Activated T-cell treated with anti-CD3 and anti-CD28 coated beads for 4 hours (primary cell): Measurements from ENCODE around the gene KIF17.

Source experiments
- DNase-seq: peaks from one replicate; pipeline ENCODE4 v3.0.0-alpha.2; 2020

The KIF17 gene

DNA sequence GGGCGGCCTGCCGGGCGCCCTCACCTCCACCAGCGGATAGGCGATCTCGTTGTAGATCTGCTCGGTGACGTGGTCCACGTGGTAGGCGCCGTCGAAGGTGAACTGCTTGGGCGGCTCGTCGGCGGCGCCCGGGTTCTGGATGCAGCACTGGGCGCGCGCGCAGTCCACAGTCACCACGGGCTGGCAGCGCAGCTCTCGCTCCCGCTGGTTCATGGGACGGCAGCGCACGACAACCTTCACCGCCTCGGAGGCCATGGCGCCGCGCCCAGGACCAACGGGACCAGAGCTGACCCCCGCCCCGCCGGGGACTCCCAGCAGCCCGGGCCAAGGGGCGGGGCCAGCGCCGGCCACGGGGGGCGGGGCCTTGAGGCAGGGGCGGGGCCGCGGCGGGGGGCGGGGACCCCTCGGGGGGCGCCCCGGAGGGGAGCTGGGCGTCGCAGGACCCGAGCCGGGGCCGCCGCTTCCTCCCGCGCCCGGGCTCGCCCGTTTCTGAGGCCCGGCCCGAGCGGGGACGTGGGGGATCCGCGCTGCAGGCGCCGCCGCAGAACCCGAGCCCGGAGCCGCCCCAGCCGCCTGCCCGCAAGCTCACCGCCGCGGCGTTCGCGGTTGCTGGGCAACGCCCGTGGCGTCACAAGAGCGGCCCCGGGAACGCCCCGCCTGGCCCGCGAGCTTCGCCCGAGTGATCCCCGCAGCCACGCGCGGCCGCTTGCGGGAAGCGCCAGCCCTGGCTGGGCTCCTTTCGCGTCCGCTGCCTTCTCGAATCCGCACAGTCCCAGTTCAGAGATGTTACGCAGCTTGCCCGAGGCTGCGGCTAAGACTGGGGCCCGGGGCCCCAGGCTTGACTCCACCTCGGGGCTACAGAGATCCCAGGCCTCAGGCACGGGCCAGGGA, at the start of gene KIF17:
KIF17 (minus strand) TSS at position 556 of the 891 bp plus-strand sequence; CDS start at position 255, 301 bp downstream.
- DNase-seq = peak; percentile 45

DNA sequence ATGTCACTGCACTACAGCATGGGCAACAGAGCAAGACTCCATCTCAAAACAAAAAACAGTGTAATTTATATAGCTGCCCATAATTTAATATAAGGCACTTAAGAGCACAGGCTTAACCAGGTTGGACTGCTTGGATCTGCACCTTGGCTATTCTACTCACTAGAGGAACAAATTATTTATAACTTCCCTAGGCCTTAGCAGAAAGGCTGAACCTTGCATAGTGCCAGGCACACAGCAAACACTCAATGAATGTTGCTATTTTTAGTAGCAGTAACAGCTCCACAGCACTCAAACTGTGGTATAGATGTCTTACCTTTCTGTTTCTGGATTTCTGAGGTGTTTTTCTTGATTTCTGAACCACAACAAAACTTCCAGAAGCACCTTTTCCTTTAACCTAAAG, 49.5 kb upstream of the KIF17 start:
- no peak for DNase-seq

DNA sequence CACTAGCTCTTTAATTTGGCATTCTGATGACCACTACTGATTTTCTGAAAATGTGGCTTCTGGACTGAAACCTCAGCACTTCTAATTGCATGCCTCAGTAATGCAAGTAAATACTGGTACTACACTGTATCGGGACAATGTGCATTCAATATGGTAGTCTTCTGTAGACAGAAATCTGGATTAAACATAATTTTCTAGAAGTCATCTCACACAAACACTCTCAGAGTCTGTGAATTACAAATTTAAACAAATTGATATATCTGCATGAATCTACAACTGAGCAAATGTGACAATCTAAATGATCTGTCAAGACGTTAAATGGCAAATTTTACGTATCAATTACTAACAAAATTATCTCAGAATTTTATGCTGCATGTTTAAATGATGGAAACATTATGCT, 45.6 kb upstream of the KIF17 start:
- DNase-seq = no peak

DNA sequence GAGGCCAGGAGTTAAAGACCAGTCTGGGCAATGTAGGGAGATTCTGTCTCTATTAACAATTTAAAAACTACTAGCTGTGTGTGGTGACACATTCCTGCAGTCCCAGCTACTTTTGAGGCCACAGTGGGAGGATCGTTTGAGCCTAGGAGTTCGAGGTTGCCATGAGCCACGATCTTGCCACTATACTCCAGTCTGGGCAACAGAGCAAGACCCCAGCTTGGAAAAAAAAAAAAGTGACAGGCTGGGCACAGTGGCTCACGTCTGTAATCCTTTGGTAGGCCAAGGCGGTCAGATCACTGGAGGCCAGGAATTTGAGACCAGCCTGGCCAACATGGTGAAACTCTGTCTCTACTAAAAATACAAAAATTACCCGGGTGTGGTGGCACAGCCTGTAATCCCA, 42.5 kb upstream of the KIF17 start:
- no peak for DNase-seq

DNA sequence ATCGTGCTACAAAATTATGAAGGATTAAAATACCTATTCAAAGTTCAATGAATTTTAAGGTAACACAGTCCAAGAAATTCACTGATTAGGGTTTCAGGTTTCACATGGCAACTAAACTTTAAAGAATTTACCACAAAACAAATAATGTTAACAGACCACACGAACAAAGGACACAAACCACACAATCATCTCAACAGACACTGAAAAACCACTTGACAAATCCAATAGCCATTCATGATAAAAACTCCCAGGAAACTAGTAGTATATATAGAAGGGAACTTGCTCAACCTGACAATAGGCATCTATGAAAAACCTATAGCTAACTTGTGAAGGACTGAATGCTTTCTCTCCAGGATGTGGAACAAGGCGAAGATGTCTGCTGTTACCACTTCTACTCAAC, 35.8 kb upstream of the KIF17 start:
- no peak for DNase-seq

DNA sequence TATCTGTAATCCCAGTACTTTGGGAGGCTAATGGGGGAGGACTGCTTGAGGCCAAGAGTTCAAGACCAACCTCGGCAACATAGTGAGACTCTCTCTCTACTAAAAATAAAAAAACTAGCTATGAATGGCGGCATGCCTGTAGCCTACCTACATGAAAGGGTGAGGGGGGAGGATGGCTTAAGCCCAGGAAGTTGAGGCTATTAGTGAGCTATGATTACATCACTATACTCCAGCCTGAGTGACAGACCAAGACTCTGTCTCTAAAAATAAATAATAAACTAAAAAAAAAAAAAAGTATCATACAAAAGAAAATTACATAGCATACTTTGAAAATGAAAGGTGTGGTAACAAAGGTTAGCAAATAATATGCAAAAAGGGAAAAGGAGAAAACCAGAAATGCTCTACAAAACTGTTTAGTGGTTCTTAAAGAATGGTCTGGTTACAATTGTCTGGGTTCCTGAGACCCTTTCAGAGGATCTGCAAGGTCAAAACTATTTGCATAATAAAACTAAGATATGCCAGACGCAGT, 33.7 kb upstream of the KIF17 start:
- DNase-seq = no peak

DNA sequence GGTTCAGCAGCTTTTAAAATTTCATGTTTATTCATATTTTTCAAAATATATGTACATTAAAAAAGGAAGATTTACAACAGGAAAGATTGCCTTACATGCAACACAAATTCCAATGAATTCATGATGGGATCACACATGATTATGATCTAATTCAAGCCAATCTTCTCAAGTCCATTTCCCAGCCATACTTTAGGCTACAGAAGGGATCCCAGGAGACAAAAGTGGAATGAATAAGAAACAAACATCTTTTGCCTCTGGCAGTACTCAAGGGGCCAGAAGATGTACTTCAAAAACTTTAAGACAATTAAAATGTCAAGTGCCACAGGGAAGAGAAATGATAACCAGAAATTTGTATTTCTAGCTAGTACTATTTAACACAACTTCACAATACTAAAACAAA, 24.9 kb upstream of the KIF17 start:
- no peak for DNase-seq

DNA sequence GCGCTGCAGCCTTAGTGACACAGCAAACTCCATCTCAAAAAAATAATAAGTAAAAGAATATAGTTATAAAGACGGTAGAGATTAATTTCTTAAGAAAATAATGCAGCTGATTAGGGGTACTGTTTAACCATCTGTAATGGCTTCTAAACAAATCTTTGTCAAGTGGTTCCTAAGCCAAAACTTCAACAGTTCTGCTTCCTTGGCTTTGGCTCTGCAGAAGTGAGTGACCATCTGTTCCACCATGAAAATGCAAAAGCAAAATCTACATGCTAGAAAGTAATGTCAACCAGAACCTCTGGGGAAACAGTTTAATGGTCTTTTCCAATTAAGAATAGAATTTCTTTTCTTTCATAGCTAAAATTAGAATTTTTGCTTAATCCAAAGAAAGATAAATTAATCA, 23.0 kb upstream of the KIF17 start:
- DNase-seq = no peak

DNA sequence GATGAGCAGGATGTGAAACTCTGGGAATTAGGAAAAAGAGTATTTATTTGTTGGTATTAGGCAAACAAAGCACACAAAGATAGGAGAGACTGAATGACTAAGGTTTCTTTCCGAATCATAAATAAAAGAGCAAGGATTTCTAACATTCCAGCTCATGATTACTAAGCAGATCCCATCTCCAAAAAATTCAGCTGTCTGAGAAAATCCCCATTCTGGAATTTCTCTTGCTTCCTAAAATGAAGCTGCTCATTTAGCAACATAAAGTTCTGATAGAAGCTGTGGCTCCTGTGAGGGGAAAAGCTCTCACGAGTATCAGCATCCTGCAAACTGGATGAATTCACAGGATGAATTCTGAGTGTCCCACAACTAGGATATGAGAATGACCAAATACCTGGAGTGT, 21.4 kb upstream of the KIF17 start:
- no peak for DNase-seq

DNA sequence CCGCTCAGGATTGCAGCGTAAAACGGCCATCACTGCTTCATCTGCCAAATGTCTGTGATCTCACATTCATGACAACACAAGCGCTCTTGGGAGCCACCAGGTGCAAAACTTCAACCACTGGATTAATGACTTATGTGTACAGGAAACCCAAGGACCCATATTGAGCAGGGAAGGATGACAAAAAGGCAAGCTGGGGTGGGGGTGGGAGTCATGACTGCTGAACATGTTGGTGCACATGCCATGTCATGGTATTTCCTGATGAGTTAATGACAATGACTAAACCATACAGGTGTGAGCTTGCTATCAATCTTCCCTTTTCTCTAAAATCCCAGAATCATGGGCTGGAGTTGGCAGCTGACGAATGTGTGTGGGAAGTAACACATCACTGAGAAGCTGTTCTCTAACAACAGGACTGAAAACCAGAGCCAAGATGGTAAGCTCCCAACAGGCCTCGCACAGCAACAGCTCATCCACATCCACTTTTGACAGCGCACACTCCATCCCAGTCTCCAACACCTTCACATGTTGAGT, 17.8 kb upstream of the KIF17 start:
- no peak for DNase-seq

DNA sequence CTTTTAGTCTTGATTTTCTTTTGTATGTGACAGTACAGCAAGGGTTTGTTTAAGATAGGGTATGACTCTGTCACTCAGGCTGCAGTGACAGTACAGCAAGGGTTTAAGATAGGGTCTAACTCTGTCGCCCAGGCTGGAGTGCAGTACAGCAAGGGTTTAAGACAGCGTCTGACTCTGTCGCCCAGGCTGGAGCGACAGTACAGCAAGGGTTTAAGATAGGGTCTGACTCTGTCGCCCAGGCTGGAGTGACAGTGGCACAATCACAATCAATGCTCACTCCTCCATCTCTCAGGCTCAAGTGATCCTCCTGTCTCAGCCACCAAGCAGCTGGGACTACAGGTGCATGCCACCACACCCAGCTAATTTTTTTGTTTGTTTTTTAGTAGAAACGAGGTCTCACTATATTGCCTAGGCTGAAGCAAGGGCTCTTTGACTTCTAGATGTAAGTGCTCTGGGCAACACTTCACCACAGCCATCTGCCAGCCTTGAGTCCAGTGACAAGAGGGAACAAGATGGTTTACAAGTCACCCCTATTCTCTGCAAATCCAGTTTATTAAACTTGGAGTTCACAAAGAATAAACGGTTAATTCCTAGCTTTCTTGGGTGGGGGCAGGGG, 15.7 kb upstream of the KIF17 start:
- no peak for DNase-seq

DNA sequence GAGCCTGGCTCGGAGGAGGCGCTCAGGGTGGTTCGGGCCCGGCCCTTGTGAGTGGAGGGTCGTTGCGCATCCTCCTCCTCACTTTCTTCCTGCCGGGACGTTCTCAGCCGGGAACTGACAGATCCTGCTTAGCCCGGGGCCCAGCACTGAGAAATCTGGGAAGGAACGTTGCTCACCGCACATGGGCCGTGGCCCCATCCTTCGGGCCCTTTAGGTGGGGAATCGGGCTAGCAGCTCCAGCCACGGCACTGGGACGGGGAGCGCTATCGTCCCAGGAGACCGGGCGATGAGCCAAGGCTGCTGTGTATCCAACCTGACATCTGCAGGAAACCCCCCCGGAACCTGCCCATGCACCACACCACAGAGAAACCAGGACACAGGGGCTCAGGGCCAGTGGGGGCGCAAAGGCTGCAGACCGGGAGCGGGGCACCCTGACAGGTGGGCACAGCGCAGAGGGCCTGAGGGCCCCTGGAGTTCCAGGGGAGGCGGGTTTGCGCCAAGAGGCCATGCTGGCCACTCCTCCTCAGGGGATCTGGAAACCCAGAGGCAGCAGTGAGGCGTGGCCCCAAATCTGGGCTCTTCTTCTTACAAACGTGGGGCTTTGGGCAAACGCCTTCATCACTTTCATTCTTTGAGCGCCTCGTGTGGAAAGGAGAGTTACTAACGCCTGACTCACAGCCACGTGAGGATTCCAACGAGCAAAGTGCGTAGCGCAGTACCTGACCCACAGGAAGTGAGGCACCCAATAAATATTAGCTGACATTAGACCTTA, 15.0 kb upstream of the KIF17 start, which contains the start of gene SH2D5:
SH2D5 (minus strand) TSS at position 116 of the 772 bp plus-strand sequence. CDS start 4,659 bp downstream, outside the sequence.
- DNase-seq = peak; percentile 67

DNA sequence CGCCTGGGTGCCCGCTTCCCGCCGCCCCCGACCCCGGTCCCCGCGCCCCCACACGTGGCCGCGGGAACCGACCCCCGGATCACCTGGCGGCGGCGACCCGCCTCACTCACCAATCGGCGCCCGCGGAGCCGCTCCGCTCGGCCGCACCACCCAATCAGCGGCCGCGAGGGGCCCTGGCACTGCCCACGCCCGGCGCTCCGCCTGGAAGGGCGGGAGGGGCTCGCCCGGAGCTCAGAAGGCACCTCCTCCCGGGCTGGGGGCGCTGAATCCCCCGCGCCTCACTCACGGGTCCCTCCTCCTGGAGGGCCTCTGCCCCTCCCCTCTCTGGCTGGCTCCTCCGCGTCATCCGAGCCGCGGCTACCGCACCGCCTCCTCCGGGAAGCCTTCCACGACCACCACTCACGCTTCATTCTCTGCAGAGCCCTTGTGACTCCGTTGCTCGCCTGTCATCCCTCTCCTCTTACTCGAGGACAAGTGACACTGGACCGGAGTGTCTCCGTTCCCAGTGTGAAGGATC, 14.3 kb upstream of the KIF17 start:
- DNase-seq = peak; percentile 58

DNA sequence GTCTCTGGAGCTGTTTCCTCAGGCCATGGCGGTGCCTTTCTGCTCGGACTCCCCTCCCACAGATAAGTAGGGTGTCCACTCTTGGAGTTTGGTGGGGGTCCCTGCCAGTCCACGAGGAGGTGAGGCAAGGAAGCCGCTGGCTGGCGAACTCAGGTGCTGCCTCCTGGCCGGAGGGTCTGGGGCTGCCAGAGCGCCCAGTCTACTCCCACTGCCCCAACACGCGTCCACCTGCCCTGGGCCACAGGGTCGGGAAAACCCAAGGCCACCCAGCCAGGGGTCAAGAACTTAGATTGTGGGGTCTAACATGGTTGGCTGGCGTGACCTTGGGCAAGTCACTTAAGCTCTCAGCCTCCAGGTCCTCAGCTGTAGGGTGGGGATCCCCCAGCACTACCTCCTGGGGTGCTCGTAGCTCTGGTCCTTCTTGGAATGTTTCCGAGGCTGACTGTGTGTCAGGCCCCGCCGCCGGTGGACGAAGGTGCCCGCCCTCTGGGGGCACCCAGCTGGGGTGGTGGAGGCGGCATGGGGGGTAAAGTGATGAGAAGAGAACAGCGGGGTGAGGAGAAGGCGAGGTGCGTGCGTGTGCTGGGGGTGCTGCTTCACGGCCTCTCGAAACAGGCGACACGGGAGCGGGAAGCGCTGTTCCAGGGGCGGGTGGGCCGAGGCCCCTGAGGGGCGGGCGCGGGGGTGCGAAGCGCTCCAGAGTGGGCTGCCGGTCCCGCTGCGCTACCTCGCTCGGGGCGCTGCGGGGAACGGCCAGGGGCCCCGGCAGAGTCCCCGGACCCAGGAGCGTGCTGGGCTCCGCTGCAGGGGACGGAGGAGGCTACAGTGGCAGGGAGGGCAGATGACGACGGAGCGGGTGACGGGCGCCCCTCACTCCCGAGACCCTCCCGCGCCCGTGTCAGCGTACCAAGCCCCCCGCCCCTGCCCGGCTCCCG, 13.5 kb upstream of the KIF17 start:
- no peak for DNase-seq

DNA sequence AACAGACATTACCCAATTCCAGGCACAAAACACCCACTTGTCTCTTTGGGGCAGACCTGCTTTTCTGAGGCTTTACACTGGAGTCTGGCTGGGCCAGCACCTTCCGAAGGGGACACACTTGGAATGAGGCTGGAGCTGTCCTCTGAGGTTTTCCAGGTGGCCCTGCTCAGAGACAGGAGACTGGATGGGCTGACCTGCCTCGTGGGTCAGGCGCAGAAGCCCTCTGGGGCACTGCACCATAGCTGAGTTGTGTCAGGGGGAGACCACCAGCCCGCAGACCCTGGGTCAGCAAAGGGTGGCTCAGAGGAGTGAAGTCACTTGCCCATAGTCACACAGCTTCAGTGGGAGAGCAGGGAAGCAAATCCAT, 12.9 kb upstream of the KIF17 start:
- DNase-seq = no peak

DNA sequence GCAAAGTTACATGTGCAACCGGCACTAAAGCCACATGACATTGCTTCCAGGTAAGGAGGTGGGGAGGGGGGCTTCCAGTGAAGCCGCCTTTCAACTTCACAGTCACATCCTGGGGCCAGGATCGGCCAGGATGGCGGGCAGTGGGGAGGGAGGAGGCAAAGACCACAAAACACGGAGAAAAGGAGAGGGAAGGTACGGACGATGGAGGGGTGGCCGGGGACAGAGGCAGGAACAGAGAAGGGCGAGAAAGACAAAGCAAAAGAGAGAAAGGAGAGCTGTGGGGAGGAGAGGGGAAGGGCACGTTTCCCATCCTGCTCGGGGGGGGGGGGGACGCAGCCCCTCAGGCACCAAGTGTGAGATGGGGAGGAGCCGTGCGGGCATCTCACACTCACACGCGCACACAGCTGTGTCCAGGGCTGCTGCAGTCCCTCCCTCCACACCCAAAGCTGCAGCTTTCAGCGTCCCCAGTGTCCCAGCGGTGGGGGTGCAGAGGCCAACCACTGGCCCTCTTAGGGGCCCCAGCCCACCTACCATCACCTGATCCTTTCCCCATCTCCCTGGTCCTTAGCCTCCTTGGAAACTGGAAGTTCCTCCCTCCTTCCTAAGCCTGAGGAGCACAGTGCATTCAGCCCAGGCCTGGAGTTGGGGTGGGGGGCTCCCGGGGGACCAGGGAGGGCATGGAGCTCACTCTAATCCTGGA, 12.3 kb upstream of the KIF17 start:
- no peak for DNase-seq

DNA sequence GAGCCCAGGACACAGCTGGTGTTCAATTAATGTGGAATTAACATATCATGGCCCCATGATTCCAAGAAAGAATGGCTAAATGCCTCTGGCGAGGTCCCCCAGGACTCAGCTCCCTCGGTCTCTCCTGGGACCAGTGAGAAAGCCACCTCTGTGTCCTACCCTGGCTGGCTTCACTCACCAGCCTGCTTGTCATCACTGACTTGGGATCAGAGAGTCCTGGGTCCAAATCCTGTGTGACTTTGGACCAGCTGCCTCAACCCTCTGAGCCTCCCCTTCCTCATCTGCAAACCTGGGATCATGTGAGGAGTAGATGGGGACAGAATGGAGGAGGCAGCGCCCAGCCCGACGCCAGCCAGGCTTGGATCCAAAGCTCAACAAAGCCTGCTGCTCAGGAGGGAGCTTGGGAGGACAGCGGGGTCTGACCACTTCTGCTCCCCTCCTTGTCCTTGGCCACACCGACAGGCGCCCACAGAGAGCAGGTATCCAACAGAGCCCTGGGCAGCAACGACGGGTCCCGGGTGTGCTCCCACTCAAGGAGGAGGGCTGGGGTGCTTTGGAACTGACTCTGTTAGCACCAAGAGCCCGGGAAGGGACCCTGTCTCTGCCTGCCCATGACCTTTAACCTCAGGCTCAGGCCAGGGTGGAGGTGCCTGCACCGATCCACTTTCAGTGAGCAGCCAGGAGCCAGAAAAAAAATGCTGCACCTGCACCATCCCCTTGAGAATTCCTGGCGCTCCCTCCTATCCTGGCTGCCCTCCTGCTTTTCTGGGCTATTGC, 11.5 kb upstream of the KIF17 start:
- DNase-seq = no peak

DNA sequence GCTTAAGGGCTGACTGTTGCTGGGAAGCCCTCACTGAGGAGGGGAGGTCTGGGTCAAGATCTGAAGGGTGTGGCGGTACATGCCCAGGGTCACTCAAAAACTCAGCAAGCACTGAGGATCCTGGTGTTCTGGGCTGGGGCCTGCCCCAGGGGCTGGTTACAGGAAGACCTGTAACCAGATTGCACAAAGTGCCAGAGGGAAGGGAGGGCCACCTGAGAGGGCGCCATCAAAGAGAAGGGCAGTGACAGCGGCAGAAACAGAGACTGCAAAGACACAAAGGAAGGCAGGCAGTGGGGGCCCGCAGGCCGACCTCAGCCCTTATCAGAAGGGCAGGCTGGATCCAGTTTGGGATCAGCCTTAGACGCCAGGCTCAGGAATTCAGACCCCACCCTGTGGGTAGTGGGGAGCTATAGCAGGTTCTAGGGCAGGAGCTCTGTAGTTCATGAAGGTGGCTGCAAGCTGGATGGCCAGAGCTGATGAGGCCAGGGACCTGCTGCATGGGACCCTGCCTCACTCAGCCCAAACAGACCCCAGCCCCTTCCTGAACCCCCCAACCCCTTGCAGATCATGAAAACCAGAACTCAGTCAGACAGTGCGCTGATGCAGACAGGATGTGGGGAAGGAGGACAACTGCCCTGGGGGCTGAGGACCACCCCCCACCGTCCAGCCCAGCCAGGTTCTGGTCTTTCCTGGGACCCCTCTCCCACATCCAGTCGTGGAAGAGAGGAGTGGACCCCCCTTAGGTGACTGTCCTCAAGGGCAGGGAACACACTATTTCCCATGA, 10.8 kb upstream of the KIF17 start:
- no peak for DNase-seq

DNA sequence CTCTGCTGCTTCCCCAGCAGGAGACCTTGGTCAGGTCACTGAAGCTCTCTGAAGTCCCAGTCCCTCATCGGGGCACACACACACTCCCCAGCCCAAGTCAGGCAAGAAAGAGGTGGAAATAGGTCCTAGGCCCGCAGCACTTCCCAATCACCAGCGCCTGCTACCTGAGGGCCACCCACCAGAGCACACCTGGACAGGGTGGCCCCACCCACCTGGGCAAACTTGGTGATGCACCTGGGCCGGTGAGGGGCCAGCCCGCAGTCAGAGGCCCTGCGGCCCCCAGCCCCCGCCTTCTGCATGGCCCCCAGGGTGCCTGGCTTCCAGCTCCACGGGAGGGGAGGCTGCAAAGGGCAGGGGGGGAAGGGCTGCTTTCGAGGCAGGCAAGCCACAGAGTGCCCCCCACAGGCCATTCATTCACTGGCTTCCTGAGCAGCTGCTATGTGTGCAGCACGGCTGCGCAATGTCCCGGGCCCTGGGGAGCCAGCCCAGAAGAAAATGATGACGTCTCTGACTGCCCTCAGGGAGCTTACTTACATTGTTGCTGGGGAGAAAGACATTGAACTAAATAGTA, 10.0 kb upstream of the KIF17 start:
- no peak for DNase-seq
